HepG2 (cell line): ENCODE measurements around the gene PLD6. TPM values are rescaled to one million over a fixed set of nuclear protein-coding genes. Genes with fewer than 3 reads are reported as not detected.

ENCODE experiments used
- ATAC-seq: fragments of 200-7000 bp; cut with Tn5 transposase; 3 replicates; pipeline ENCODE4 v1.9.1; 2020; ENCODE audit warnings: mild to moderate bottlenecking, moderate library complexity
- Bru-seq: library from RNA; stranded (reverse); fragments of 400-500 nt; gene quantifications from one replicate; lab custom pipeline; 2021; lab: Mats Ljungman, UMichigan
- BruChase-seq, 2 experiments: library from RNA; stranded (reverse); fragments of 400-500 nt; gene quantifications; one replicate each; lab custom pipeline; 2021; lab: Mats Ljungman, UMichigan
- BruUV-seq: library from RNA; stranded (reverse); fragments of 400-500 nt; replicated peaks from 2 replicates; lab custom pipeline; 2021; lab: Mats Ljungman, UMichigan
- CTCF ChIA-PET: fragments of 300-600 bp; formaldehyde crosslinking; extraction: SDS; loops from one replicate; lab custom pipeline; 2021; ENCODE audit warnings: low total read pairs, inconsistent platforms, low intra/inter-chr PET ratio; lab: Yijun Ruan, JAX
- POLR2A ChIA-PET: fragments of 350-600 bp; sonication (Branson Sonifier 250); formaldehyde crosslinking; loops from one replicate; lab custom pipeline; 2020; ENCODE audit warnings: antibody characterized with exemption, inconsistent platforms; lab: Yijun Ruan, JAX
- DNase-seq: peaks from one replicate; pipeline ENCODE4 v3.0.0-alpha.2; 2015; ENCODE audit warnings: low spot score
- FAIRE-seq: peaks from 3 replicates; lab custom pipeline; 2011; peaks lifted over from hg19 to GRCh38; lab: Jason Lieb, UNC
- H2AFZ ChIP-seq: one replicate; pipeline ENCODE4 v1.6.1; 2011; ENCODE audit warnings: low read length, inconsistent platforms
- H3K27ac ChIP-seq: fragments of 300-600 bp; 3 replicates; pipeline ENCODE4 v1.8.0; 2011; ENCODE audit warnings: mixed run types, mild to moderate bottlenecking, mixed read lengths, low read length, inconsistent platforms; ENCODE audit not compliant: insufficient read depth; ENCODE audit errors: extremely low read length
- H3K27me3 ChIP-seq, 2 experiments: fragments of 200-600 bp in 1 of 2; 2 replicates in 1 of 2; 3 replicates in 1 of 2; pipeline versions ENCODE4 v1.6.0 to v1.8.0; 2011; ENCODE audit warnings: low read length in 2 of 2, mild to moderate bottlenecking in 2 of 2, moderate library complexity in 2 of 2, inconsistent platforms in 1 of 2; ENCODE audit not compliant: insufficient read depth in 2 of 2, control insufficient read depth in 1 of 2
- H3K36me3 ChIP-seq, 2 experiments: fragments of 200-600 bp in 1 of 2; replicated peaks in 1 of 2; 2 replicates in 1 of 2; 3 replicates in 1 of 2; pipeline versions ENCODE4 v1.5.1 to v1.8.0; 2011; ENCODE audit warnings: low read length in 2 of 2, inconsistent platforms in 1 of 2; ENCODE audit not compliant: insufficient read depth in 2 of 2, control insufficient read depth in 1 of 2
- H3K4me1 ChIP-seq: 2 replicates; pipeline ENCODE4 v1.5.1; 2012; ENCODE audit warnings: low read length, inconsistent platforms; ENCODE audit not compliant: insufficient read depth
- H3K4me2 ChIP-seq: 2 replicates; pipeline ENCODE4 v1.6.0; 2011; ENCODE audit warnings: low read depth, low read length, inconsistent platforms
- H3K4me3 ChIP-seq, 3 experiments: fragments of 200-600 bp in 1 of 3; sonication (generic), shearing (Covaris generic) in 1 of 3; replicated peaks in 1 of 3; 2 replicates each; pipeline ENCODE4 v1.5.1; 2011 to 2016; ENCODE audit warnings: low read length in 3 of 3, inconsistent platforms in 2 of 3, low read depth in 2 of 3, mild to moderate bottlenecking in 2 of 3, control low read depth in 1 of 3, mixed read lengths in 1 of 3; ENCODE audit not compliant: insufficient read depth in 1 of 3
- H3K79me2 ChIP-seq: one replicate; pipeline ENCODE4 v1.6.1; 2011; ENCODE audit warnings: low read length, inconsistent platforms; ENCODE audit not compliant: insufficient read depth
- H3K9ac ChIP-seq: 2 replicates; pipeline ENCODE4 v1.6.0; 2011; ENCODE audit warnings: mild to moderate bottlenecking, low read depth, low read length, inconsistent platforms; ENCODE audit not compliant: insufficient read depth
- H3K9me3 ChIP-seq: 2 replicates; pipeline ENCODE4 v1.5.1; 2012; ENCODE audit warnings: mild to moderate bottlenecking, low read length
- H4K20me1 ChIP-seq: 2 replicates; pipeline ENCODE4 v1.6.0; 2011; ENCODE audit warnings: inconsistent platforms, mild to moderate bottlenecking, low read length, moderate library complexity; ENCODE audit not compliant: insufficient read depth
- BCL6 ChIP-seq: IDR thresholded peaks from 2 replicates; pipeline ENCODE4 v1.6.1; 2016; ENCODE audit warnings: missing genetic modification reagents, missing compliant biosample characterization
- ETV5 ChIP-seq: IDR thresholded peaks from 2 replicates; pipeline ENCODE4 v1.6.1; 2018; ENCODE audit warnings: missing biosample characterization, missing genetic modification reagents, inconsistent platforms, borderline replicate concordance
- KLF16 ChIP-seq, 2 experiments: sonication (generic) in 1 of 2; formaldehyde crosslinking in 1 of 2; IDR thresholded peaks; 2 replicates each; pipeline versions ENCODE4 v1.6.1 to v1.8.0; 2016 to 2023; ENCODE audit warnings: missing genetic modification reagents in 2 of 2, missing compliant biosample characterization in 1 of 2
- TBL1XR1 ChIP-seq: fragments of 150-350 bp; IDR thresholded peaks from 2 replicates; pipeline ENCODE4 v1.6.1; 2014; ENCODE audit warnings: borderline replicate concordance, low read length; ENCODE audit not compliant: partially characterized antibody
- TBP ChIP-seq: sonication (generic); formaldehyde crosslinking; IDR thresholded peaks from 2 replicates; pipeline ENCODE4 v1.5.0; 2020; ENCODE audit warnings: missing genetic modification reagents
- TGIF2 ChIP-seq: IDR thresholded peaks from 2 replicates; pipeline ENCODE4 v1.6.1; 2016; ENCODE audit warnings: control low read depth, missing compliant biosample characterization
- ZNF256 ChIP-seq: sonication (generic); formaldehyde crosslinking; conservative IDR thresholded peaks from 2 replicates; pipeline ENCODE4 v1.4.0; 2020; ENCODE audit warnings: missing genetic modification reagents
- ZNF274 ChIP-seq: sonication (generic); formaldehyde crosslinking; IDR thresholded peaks from 2 replicates; pipeline ENCODE4 v1.5.1; 2020; ENCODE audit warnings: mild to moderate bottlenecking, missing genetic modification reagents
- ZNF432 ChIP-seq: sonication (generic); formaldehyde crosslinking; IDR thresholded peaks from 2 replicates; pipeline ENCODE4 v1.5.0; 2020; ENCODE audit warnings: missing genetic modification reagents, mild to moderate bottlenecking, borderline replicate concordance
- ZNF484 ChIP-seq: sonication (generic); formaldehyde crosslinking; IDR thresholded peaks from 2 replicates; pipeline ENCODE4 v1.5.1; 2020; ENCODE audit warnings: mild to moderate bottlenecking, low read depth, missing genetic modification reagents, borderline replicate concordance
- WGBS: methylation state at CpG from one replicate; pipeline ENCODE4 v1.1.6; 2017; ENCODE audit warnings: low lambda C conversion rate; 5-methylcytosine and 5-hydroxymethylcytosine counted together
- in situ Hi-C: cut with HindIII; loops from 2 replicates; pipeline ENCODE4 v1.10.0; 2017; ENCODE audit warnings: low pct_unique_long_range_greater_than_20kb; ENCODE audit not compliant: extremely low pct_ligation_motif_present
- intact Hi-C: fragments of 100-400 bp; cut with micrococcal nuclease; formaldehyde crosslinking; loops from one replicate; pipeline ENCODE4 v1.10.0; 2022; ENCODE audit not compliant: unreplicated experiment
- long read RNA-seq, 2 experiments: library from RNA in 1 of 2; library from polyadenylated mRNA in 1 of 2; stranded (forward) in 1 of 2; unstranded in 1 of 2; transcript quantifications; one replicate each; pipeline ENCODE4 v2.0.0, GENCODE V29; 2019 to 2022
- polyA minus RNA-seq, 3 experiments: library from RNA; depleted of rRNA, polyadenylated mRNA; stranded (reverse); fragments of >200 nt; gene quantifications; 2 replicates each; pipeline ENCODE4 v1.2.3, GENCODE V29; 2011; ENCODE audit warnings: low replicate concordance in 1 of 3
- polyA plus RNA-seq, 8 experiments: library from polyadenylated mRNA; depleted of rRNA in 3 of 8; stranded (reverse) in 7 of 8; unstranded in 1 of 8; fragments of >200 nt; fragmentation: Illumina TruSeq in 4 of 8; extraction: Trizol in 4 of 8; gene quantifications; 2 replicates each; pipeline versions ENCODE4 v1.2.1 to v1.2.3, GENCODE V29; 2011 to 2016; ENCODE audit warnings: low read depth in 4 of 8, missing spikeins in 1 of 8, mixed read lengths in 1 of 8; ENCODE audit not compliant: insufficient read depth in 1 of 8
- total RNA-seq, 5 experiments: library from RNA; depleted of rRNA; stranded (reverse); fragments of >200 nt; fragmentation: Illumina TruSeq; extraction: Trizol; gene quantifications; 2 replicates each; pipeline ENCODE4 v1.2.3, GENCODE V29; 2016; ENCODE audit warnings: low read depth in 1 of 5
- TF ChIP-seq, protein P1 (sequence below): sonication (generic); formaldehyde crosslinking; IDR thresholded peaks from 2 replicates; pipeline ENCODE4 v1.4.0; 2020; ENCODE audit warnings: missing genetic modification reagents, mild to moderate bottlenecking, borderline replicate concordance
- TF ChIP-seq, protein P2 (sequence below): sonication (generic); formaldehyde crosslinking; IDR thresholded peaks from 2 replicates; pipeline ENCODE4 v1.4.0; 2020; ENCODE audit warnings: mild to moderate bottlenecking, low read depth, missing genetic modification reagents

PLD6 gene, protein sequence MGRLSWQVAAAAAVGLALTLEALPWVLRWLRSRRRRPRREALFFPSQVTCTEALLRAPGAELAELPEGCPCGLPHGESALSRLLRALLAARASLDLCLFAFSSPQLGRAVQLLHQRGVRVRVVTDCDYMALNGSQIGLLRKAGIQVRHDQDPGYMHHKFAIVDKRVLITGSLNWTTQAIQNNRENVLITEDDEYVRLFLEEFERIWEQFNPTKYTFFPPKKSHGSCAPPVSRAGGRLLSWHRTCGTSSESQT
- total RNA-seq (2016; rRNA removed; fragmentation: Illumina TruSeq; extraction: Trizol) (6.4 and 11.4 TPM in 2 replicates), polyA plus RNA-seq (2011; rRNA removed) (4.8 and 5.2 TPM in 2 replicates), polyA minus RNA-seq (2011; rRNA and poly(A)+ RNA removed; ENCODE audit: low replicate concordance) (7.8 TPM in 2 replicates), Bru-seq, nascent RNA (percentile 90 among the genes with signal in this experiment), BruChase-seq, experiment 1, labeled RNA remaining after a 6-hour chase (percentile 97 among the genes with signal in this experiment), BruChase-seq, experiment 2, labeled RNA remaining after a 2-hour chase (percentile 99 among the genes with signal in this experiment)
- total RNA-seq (2016; cell fraction: cytosol; rRNA removed; fragmentation: Illumina TruSeq; extraction: Trizol; ENCODE audit: low read depth) = 3.0 and 3.5 TPM in 2 replicates
- total RNA-seq (2016; cell fraction: insoluble cytoplasmic fraction; rRNA removed; fragmentation: Illumina TruSeq; extraction: Trizol) = 5.8 and 11.8 TPM in 2 replicates
- 9.3 and 9.7 TPM in 2 replicates for total RNA-seq (2016; cell fraction: membrane; rRNA removed; fragmentation: Illumina TruSeq; extraction: Trizol)
- 10.6 and 11.8 TPM in 2 replicates for total RNA-seq (2016; cell fraction: nucleus; rRNA removed; fragmentation: Illumina TruSeq; extraction: Trizol)
- 4.0 and 4.1 TPM in 2 replicates for polyA plus RNA-seq (2011; cell fraction: cytosol; rRNA removed)
- polyA plus RNA-seq (2011; cell fraction: nucleus; rRNA removed) = 3.9 and 4.4 TPM in 2 replicates
- polyA plus RNA-seq (2012) = 4.5 and 5.6 TPM in 2 replicates
- 1.8 and 2.0 TPM in 2 replicates for polyA plus RNA-seq (2016; cell fraction: cytosol; fragmentation: Illumina TruSeq; extraction: Trizol; ENCODE audit: low read depth)
- polyA plus RNA-seq (2016; cell fraction: insoluble cytoplasmic fraction; fragmentation: Illumina TruSeq; extraction: Trizol; ENCODE audit: low read depth) = 5.1 and 5.4 TPM in 2 replicates
- polyA plus RNA-seq (2016; cell fraction: membrane; fragmentation: Illumina TruSeq; extraction: Trizol; ENCODE audit: low read depth) = 3.9 and 4.0 TPM in 2 replicates
- polyA plus RNA-seq (2016; cell fraction: nucleus; fragmentation: Illumina TruSeq; extraction: Trizol; ENCODE audit: insufficient read depth, low read depth) = 17.5 and 18.2 TPM in 2 replicates
- 3.1 and 3.6 TPM in 2 replicates for polyA minus RNA-seq (2011; cell fraction: cytosol; rRNA and poly(A)+ RNA removed)
- polyA minus RNA-seq (2011; cell fraction: nucleus; rRNA and poly(A)+ RNA removed) = 4.5 and 6.3 TPM in 2 replicates
- long read RNA-seq, experiment 1, transcript PLD6-201 (2 exons, 2,560 nt) = major isoform, 14 of 17 reads
- long read RNA-seq, experiment 1, partial matches to known transcripts = 0 of 17 reads
- long read RNA-seq, experiment 1, other reads (novel, unspliced or antisense) = 3 of 17 reads
- long read RNA-seq, experiment 2, transcript PLD6-201 (2 exons, 2,560 nt) = major isoform, 10 of 19 reads
- long read RNA-seq, experiment 2, partial matches to known transcripts = 0 of 19 reads
- long read RNA-seq, experiment 2, other reads (novel, unspliced or antisense) = 9 of 19 reads

DNA sequence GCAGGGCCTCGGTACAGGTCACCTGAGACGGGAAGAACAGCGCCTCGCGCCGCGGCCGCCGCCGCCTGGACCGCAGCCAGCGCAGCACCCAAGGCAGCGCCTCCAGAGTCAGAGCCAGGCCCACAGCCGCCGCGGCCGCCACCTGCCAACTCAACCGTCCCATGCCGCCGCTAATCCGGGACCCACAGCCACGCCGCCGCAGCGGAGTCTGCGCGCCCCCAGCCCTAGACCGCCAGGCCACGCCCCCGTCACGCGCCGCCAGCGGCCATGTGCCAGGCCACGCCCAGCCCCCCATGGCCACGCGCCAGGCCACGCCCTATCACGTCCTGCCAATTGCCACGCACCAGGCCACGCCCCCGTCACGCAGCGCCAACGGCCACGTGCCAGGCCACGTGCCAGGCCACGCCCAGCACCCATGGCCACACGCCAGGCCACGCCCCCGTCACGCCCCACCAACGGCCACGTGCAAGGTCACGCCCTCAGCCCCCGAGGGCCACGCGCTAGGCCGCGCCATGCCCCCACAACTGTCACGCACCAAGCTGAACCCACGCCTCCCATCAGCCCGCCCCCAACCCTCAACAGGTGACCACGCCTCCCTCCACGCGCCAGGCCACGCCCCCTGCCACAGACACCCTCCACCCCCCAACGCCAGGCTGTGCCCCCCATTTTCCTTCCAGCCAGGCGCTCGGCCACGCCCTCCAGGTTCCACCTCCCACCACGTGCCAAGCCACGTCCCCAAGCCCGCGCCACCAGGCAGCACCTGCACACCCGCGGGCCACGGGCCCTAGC, at the start of gene PLD6:
Gene PLD6 (minus strand): TSS at position 210 of the 789 bp plus-strand sequence. CDS start 47 bp downstream, at position 163.
- H3K9ac ChIP-seq = peak within 1 kb of the TSS; percentile 88
- POLR2A ChIA-PET = interaction anchor here (1.3 to 2.8 kb wide), 2 partner anchors 30 to 74 kb away, joined by 4 to 12 read pairs; partner anchors contain the start of genes COPS3 and FLCN
- ATAC-seq = peak; percentile 76
- TF ChIP-seq, protein P1, sequence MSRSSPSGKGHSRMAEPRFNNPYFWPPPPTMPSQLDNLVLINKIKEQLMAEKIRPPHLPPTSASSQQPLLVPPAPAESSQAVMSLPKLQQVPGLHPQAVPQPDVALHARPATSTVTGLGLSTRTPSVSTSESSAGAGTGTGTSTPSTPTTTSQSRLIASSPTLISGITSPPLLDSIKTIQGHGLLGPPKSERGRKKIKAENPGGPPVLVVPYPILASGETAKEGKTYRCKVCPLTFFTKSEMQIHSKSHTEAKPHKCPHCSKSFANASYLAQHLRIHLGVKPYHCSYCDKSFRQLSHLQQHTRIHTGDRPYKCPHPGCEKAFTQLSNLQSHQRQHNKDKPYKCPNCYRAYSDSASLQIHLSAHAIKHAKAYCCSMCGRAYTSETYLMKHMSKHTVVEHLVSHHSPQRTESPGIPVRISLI (CRISPR knock-in tag) = peak; percentile 49; the same call in 1 of the 2 replicates
- TF ChIP-seq KLF16 (CRISPR knock-in tag; IDR thresholded peaks at IDR 0.05) (peak; percentile 66 to 96; a peak in 2 of 4 replicates), ZNF432 (CRISPR knock-in tag) (no peak), TBP (CRISPR knock-in tag) (no peak), ZNF256 (CRISPR knock-in tag) (no peak), ZNF484 (CRISPR knock-in tag) (no peak; the same call in 1 of the 2 replicates), BCL6 (no peak; the same call in 1 of the 2 replicates), ETV5 (CRISPR knock-in tag) (0 out of 2 replicates have a peak, but pooled peaks have one; percentile 17), ZNF274 (CRISPR knock-in tag) (peak; percentile 99), TBL1XR1 (no peak), TGIF2 (peak; percentile 91)
- TF ChIP-seq, protein P2, sequence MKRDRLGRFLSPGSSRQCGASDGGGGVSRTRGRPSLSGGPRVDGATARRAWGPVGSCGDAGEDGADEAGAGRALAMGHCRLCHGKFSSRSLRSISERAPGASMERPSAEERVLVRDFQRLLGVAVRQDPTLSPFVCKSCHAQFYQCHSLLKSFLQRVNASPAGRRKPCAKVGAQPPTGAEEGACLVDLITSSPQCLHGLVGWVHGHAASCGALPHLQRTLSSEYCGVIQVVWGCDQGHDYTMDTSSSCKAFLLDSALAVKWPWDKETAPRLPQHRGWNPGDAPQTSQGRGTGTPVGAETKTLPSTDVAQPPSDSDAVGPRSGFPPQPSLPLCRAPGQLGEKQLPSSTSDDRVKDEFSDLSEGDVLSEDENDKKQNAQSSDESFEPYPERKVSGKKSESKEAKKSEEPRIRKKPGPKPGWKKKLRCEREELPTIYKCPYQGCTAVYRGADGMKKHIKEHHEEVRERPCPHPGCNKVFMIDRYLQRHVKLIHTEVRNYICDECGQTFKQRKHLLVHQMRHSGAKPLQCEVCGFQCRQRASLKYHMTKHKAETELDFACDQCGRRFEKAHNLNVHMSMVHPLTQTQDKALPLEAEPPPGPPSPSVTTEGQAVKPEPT (CRISPR knock-in tag) = peak; percentile 91; the same call in 1 of the 2 replicates

More for the DNA sequence above, at the start of gene PLD6:
- Histone ChIP-seq H3K36me3 (peaks cover 11 to 20% of the 10 kb centered on the region in 2 experiments; a peak in 4 of 5 replicates), H3K9me3 (no peaks in the 10 kb centered on the region), H2AFZ (no peak within 1 kb of the TSS), H3K4me1 (peaks cover 38% of the 10 kb centered on the region), H3K27me3 (no peaks in the 10 kb centered on the region; a peak in 1 of 5 replicates), H3K27ac (peak within 1 kb of the TSS; percentile 75), H4K20me1 (no peaks in the 10 kb centered on the region), H3K79me2 (peaks cover 21% of the 10 kb centered on the region), H3K4me3 (peak within 1 kb of the TSS; percentile 75 to 85 (median 80)), H3K4me2 (peak within 1 kb of the TSS; percentile 98)
- in situ Hi-C loops = no loop called here
- no TSS peak for BruUV-seq
- intact Hi-C loops = loop anchor here (10.0 kb wide), 1 partner anchor 108 kb away; no protein-coding TSS in a partner anchor
- FAIRE-seq = peak; percentile 12
- CTCF ChIA-PET = no interaction called here
- WGBS = 4% methylated on average over 28 of the region's 78 CpGs
- peak; percentile 67 for DNase-seq
